Esophagus squamous epithelium (tissue), 4 donors: Measurements from ENCODE around the gene SMYD1.

Experiments used
- POLR2A ChIP-seq, 4 donors: fragments of 450-650 bp; IDR thresholded peaks; one replicate each; pipeline ENCODE4 v1.6.1; 2017; ENCODE audit warnings: antibody characterized with exemption in 4 of 4, mild to moderate bottlenecking in 4 of 4, moderate library complexity in 3 of 4
- TF ChIP-seq, protein P1 (sequence below), 6 experiments: fragments of 450-650 bp in 4 of 6; fragments of 200-600 bp in 2 of 6; sonication (generic) in 2 of 6; IDR thresholded peaks; one replicate each; pipeline ENCODE4 v1.5.1; 2016 to 2019; ENCODE audit warnings: antibody characterized with exemption in 6 of 6, mild to moderate bottlenecking in 4 of 6, moderate library complexity in 4 of 6

DNA sequence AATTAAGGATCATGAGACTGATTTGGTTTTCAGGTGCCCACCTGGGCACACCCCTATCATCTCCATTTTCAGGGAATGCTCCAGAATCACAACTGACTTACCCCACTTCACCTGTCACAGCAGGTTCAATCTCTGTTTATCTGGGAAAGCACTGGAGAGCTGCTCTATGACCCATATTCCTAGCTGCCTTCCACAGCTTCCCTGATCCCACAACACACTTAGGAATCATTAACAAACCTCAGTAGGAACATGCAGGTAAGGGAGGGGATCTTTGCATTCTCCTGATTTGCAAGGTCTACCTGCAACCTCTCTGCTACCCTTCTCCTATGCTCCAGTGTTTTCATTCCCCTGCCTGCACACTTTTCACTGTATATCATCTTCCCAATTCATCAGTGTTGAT lies 79.0 kb downstream of the SMYD1 start:
- TF ChIP-seq, protein P1, sequence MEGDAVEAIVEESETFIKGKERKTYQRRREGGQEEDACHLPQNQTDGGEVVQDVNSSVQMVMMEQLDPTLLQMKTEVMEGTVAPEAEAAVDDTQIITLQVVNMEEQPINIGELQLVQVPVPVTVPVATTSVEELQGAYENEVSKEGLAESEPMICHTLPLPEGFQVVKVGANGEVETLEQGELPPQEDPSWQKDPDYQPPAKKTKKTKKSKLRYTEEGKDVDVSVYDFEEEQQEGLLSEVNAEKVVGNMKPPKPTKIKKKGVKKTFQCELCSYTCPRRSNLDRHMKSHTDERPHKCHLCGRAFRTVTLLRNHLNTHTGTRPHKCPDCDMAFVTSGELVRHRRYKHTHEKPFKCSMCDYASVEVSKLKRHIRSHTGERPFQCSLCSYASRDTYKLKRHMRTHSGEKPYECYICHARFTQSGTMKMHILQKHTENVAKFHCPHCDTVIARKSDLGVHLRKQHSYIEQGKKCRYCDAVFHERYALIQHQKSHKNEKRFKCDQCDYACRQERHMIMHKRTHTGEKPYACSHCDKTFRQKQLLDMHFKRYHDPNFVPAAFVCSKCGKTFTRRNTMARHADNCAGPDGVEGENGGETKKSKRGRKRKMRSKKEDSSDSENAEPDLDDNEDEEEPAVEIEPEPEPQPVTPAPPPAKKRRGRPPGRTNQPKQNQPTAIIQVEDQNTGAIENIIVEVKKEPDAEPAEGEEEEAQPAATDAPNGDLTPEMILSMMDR (IDR thresholded peaks at IDR 0.05): no peak
- no peak for TF ChIP-seq POLR2A (IDR thresholded peaks at IDR 0.05)
